Measurements from ENCODE around the gene SLC16A3. TPM values are rescaled to one million over a fixed set of nuclear protein-coding genes. Genes with fewer than 3 reads are reported as not detected.
"Not testable (repeated sequence)": the region's sequence is repeated elsewhere in the genome, so short reads cannot be mapped to it uniquely, and the experiment has no call there.

Gene SLC16A3
- total and polyA plus RNA-seq, 4 donors, result 1.1 to 10.5 (median 8.8) TPM

DNA sequence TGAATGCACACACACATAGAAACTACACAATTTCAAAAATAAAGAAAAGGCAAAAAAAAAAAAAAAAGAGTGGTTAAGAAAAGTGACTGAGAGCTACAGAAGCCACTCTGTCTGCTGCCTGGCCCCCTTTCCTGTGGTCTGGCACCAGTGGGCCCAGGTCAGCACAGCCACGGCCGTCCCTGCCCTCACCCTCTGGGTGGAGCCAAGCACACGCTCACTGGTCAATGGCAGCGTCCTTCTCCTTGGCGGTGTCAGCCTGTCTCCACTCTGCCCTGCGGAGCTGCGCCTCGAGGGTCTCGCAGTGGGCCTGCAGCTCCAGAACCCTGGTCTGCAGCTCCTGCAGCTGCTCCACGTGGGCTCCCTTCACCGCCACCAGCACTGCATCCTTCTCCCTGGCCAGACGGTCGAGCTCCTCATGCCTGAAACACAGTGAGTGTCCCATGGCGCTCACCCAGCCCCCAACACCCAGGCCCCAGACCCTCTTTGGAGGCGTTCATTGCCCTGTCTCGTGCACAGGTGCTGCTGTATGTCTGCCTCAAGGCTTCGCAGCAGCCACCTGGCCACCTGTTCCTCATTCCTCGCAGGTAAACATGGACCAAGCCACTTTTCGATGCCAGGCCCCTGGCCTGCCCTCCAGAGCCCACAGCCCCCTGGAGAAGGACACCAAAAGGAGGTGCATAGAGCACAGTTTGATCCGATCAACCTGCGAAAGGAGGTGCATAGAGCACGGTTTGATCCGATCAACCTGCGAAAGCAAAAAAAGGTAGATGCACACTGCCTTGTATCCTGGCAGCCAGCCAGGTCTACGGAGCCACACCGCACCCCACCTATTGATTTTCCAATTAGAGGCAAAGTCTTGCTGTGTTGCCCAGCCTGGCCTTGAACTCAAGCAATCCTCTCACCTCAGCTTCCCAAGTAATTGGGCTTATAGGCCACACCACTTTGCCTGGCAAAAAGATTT, 40.6 kb upstream of the SLC16A3 start:
- Histone ChIP-seq H3K4me3 (ENCODE audit: low read depth in 1 of 3, low read length in 3 of 3) (no peak overlapping the region), H3K36me3 (ENCODE audit: control insufficient read depth in 4 of 4, insufficient read depth in 3 of 4, low read depth in 1 of 4, low read length in 3 of 4) (peaks cover 0 to 2% (median 1%) of the 10 kb centered on the region in 4 donors), H3K9me3 (ENCODE audit: control insufficient read depth in 4 of 4, low read length in 3 of 4) (no peaks in the 10 kb centered on the region), H3K27ac (ENCODE audit: low read depth in 1 of 2, low read length in 2 of 2) (no peak overlapping the region), H3K4me1 (ENCODE audit: control insufficient read depth in 4 of 4, insufficient read depth in 4 of 4, low read length in 3 of 4) (no peaks in the 10 kb centered on the region), H3K9ac (ENCODE audit: low read depth in 1 of 2, low read length in 2 of 2) (no peak overlapping the region), H3K27me3 (ENCODE audit: control insufficient read depth in 4 of 4, insufficient read depth in 4 of 4, low read length in 3 of 4) (no peaks in the 10 kb centered on the region)
- TF ChIP-seq FOXA1 (IDR thresholded peaks at IDR 0.05) (no peak), HNF4A (conservative IDR thresholded peaks at IDR 0.05) (no peak), EGR1 (IDR thresholded peaks at IDR 0.05; ENCODE audit: low read depth in 2 of 2) (no peak), REST (IDR thresholded peaks at IDR 0.05) (no peak), SP1 (IDR thresholded peaks at IDR 0.05) (no peak), YY1 (IDR thresholded peaks at IDR 0.05) (no peak), MAX (IDR thresholded peaks at IDR 0.05) (no peak), RXRA (IDR thresholded peaks at IDR 0.05) (no peak)
- TF ChIP-seq, protein P1, sequence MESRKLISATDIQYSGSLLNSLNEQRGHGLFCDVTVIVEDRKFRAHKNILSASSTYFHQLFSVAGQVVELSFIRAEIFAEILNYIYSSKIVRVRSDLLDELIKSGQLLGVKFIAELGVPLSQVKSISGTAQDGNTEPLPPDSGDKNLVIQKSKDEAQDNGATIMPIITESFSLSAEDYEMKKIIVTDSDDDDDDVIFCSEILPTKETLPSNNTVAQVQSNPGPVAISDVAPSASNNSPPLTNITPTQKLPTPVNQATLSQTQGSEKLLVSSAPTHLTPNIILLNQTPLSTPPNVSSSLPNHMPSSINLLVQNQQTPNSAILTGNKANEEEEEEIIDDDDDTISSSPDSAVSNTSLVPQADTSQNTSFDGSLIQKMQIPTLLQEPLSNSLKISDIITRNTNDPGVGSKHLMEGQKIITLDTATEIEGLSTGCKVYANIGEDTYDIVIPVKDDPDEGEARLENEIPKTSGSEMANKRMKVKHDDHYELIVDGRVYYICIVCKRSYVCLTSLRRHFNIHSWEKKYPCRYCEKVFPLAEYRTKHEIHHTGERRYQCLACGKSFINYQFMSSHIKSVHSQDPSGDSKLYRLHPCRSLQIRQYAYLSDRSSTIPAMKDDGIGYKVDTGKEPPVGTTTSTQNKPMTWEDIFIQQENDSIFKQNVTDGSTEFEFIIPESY (IDR thresholded peaks at IDR 0.05), result no peak
- TF ChIP-seq, protein P2, sequence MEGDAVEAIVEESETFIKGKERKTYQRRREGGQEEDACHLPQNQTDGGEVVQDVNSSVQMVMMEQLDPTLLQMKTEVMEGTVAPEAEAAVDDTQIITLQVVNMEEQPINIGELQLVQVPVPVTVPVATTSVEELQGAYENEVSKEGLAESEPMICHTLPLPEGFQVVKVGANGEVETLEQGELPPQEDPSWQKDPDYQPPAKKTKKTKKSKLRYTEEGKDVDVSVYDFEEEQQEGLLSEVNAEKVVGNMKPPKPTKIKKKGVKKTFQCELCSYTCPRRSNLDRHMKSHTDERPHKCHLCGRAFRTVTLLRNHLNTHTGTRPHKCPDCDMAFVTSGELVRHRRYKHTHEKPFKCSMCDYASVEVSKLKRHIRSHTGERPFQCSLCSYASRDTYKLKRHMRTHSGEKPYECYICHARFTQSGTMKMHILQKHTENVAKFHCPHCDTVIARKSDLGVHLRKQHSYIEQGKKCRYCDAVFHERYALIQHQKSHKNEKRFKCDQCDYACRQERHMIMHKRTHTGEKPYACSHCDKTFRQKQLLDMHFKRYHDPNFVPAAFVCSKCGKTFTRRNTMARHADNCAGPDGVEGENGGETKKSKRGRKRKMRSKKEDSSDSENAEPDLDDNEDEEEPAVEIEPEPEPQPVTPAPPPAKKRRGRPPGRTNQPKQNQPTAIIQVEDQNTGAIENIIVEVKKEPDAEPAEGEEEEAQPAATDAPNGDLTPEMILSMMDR (IDR thresholded peaks at IDR 0.05; ENCODE audit: low read depth, low read length, missing input control), result no peak
- no peak for DNase-seq (ENCODE audit: low spot score)
- 89% methylated on average over 26 of the region's 26 CpGs for WGBS

DNA sequence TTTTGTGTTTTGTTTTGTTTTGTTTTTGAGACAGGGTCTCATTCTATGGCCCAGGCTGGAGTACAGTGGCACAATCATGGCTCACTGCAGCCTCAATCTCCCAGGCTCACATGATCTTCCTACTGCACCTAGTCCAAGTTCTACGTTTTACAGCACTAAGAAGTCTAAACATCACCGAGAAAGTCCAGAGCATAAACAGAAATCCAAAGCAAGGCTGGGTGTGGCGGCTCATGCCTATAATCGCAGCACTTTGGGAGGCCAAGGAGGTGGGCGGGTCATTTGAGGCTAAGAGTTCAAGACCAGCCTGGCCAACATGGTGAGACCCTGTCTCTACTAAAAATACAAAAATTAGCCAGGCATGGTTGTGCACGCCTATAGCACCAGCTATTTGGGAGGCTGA, 35.8 kb upstream of the SLC16A3 start:
- not testable (repeated sequence) for H3K4me1 ChIP-seq (ENCODE audit: control insufficient read depth in 4 of 4, insufficient read depth in 4 of 4, low read length in 3 of 4); H3K27ac ChIP-seq (ENCODE audit: low read depth in 1 of 2, low read length in 2 of 2); H3K9ac ChIP-seq (ENCODE audit: low read depth in 1 of 2, low read length in 2 of 2); DNase-seq (ENCODE audit: low spot score); H3K4me3 ChIP-seq (ENCODE audit: low read depth in 1 of 3, low read length in 3 of 3); H3K27me3 ChIP-seq (ENCODE audit: control insufficient read depth in 4 of 4, insufficient read depth in 4 of 4, low read length in 3 of 4); H3K9me3 ChIP-seq (ENCODE audit: control insufficient read depth in 4 of 4, low read length in 3 of 4)
- WGBS, result 95% methylated on average over 6 of the region's 6 CpGs
- peaks cover 0 to 14% (median 2%) of the 10 kb centered on the region in 4 donors for H3K36me3 ChIP-seq (ENCODE audit: control insufficient read depth in 4 of 4, insufficient read depth in 3 of 4, low read depth in 1 of 4, low read length in 3 of 4)
